WTC11 (cell line): ENCODE results near the gene CDH1. TPM values are rescaled to one million over a fixed set of nuclear protein-coding genes. Genes with fewer than 3 reads are reported as not detected.

Experiments
- ATAC-seq: fragments of 200-7000 bp; cut with Tn5 transposase; 2 replicates; pipeline ENCODE4 v1.10.0; 2021; ENCODE audit warnings: mild to moderate bottlenecking, moderate library complexity
- CTCF ChIA-PET: fragments of 300-600 bp; sonication (Branson Sonifier 250); formaldehyde crosslinking; loops from one replicate; lab custom pipeline; 2021; ENCODE audit warnings: antibody characterized with exemption; lab: Charles Lee
- POLR2A ChIA-PET: fragments of 350-600 bp; sonication (Branson Sonifier 250); formaldehyde crosslinking; loops from one replicate; lab custom pipeline; 2021; ENCODE audit warnings: antibody characterized with exemption; lab: Charles Lee
- DNase-seq: peaks from one replicate; pipeline ENCODE4 v3.0.0; 2021; ENCODE audit warnings: low spot score
- H3K27ac Mint-ChIP-seq: 2 replicates; pipeline ENCODE4 v1.8.0; 2021; ENCODE audit warnings: mixed read lengths
- H3K27me3 Mint-ChIP-seq: 2 replicates; pipeline ENCODE4 v1.8.0; 2021; ENCODE audit warnings: low read depth, mild to moderate bottlenecking, moderate library complexity, mixed read lengths
- H3K36me3 Mint-ChIP-seq: 2 replicates; pipeline ENCODE4 v1.8.0; 2021; ENCODE audit warnings: mixed read lengths
- H3K4me1 Mint-ChIP-seq: 2 replicates; pipeline ENCODE4 v1.8.0; 2022; ENCODE audit warnings: mixed read lengths
- H3K4me3 Mint-ChIP-seq: 2 replicates; pipeline ENCODE4 v1.8.0; 2021; ENCODE audit warnings: mild to moderate bottlenecking, moderate library complexity, mixed read lengths
- H3K9me3 Mint-ChIP-seq: 2 replicates; pipeline ENCODE4 v1.8.0; 2021; ENCODE audit warnings: mixed read lengths
- CREM ChIP-seq: sonication (generic); formaldehyde crosslinking; IDR thresholded peaks from 2 replicates; pipeline ENCODE4 v1.8.1; 2022; ENCODE audit warnings: mild to moderate bottlenecking, missing genetic modification reagents, moderate library complexity
- ELF4 ChIP-seq: sonication (generic); formaldehyde crosslinking; IDR thresholded peaks from 2 replicates; pipeline ENCODE4 v1.8.1; 2022; ENCODE audit warnings: low read depth, mild to moderate bottlenecking, moderate library complexity, missing genetic modification reagents
- FOXP4 ChIP-seq: sonication (generic); formaldehyde crosslinking; IDR thresholded peaks from 2 replicates; pipeline ENCODE4 v1.8.0; 2022; ENCODE audit warnings: mild to moderate bottlenecking, missing genetic modification reagents
- GABPB1 ChIP-seq: sonication (generic); formaldehyde crosslinking; IDR thresholded peaks from 2 replicates; pipeline ENCODE4 v1.8.1; 2023; ENCODE audit warnings: mild to moderate bottlenecking, missing genetic modification reagents
- GRHL2 ChIP-seq: fragments of 250-450 bp; sonication (Bioruptor Pico); IDR thresholded peaks from 2 replicates; pipeline ENCODE4 v1.8.0; 2022; ENCODE audit warnings: mild to moderate bottlenecking, moderate library complexity; ENCODE audit not compliant: insufficient replicate concordance, severe bottlenecking
- JAZF1 ChIP-seq: fragments of 250-450 bp; sonication (Bioruptor Pico); IDR thresholded peaks from 2 replicates; pipeline ENCODE4 v1.9.0; 2021; ENCODE audit warnings: moderate library complexity, mild to moderate bottlenecking, inconsistent platforms
- USF1 ChIP-seq: sonication (generic); formaldehyde crosslinking; IDR thresholded peaks from 2 replicates; pipeline ENCODE4 v1.8.0; 2022; ENCODE audit warnings: mild to moderate bottlenecking, missing genetic modification reagents
- ZNF121 ChIP-seq: sonication (generic); formaldehyde crosslinking; IDR thresholded peaks from 2 replicates; pipeline ENCODE4 v1.8.0; 2023; ENCODE audit warnings: missing genetic modification reagents
- ZNF232 ChIP-seq: sonication (generic); formaldehyde crosslinking; IDR thresholded peaks from 2 replicates; pipeline ENCODE4 v1.8.0; 2022; ENCODE audit warnings: mild to moderate bottlenecking, missing genetic modification reagents
- ZNF263 ChIP-seq: sonication (generic); formaldehyde crosslinking; IDR thresholded peaks from 2 replicates; pipeline ENCODE4 v1.8.1; 2022; ENCODE audit warnings: low read depth, mild to moderate bottlenecking, moderate library complexity, missing genetic modification reagents
- ZNF281 ChIP-seq: sonication (generic); formaldehyde crosslinking; IDR thresholded peaks from 2 replicates; pipeline ENCODE4 v1.8.0; 2023; ENCODE audit warnings: mild to moderate bottlenecking, missing genetic modification reagents
- total RNA-seq: library from RNA; stranded (reverse); gene quantifications from 3 replicates; pipeline ENCODE4 v1.2.3, GENCODE V29; 2021
- TF ChIP-seq, protein P1 (sequence below): sonication (generic); formaldehyde crosslinking; conservative IDR thresholded peaks from 2 replicates; pipeline ENCODE4 v1.8.1; 2022; ENCODE audit warnings: mild to moderate bottlenecking, missing genetic modification reagents
- TF ChIP-seq, protein P2 (sequence below): fragments of 250-450 bp; sonication (Bioruptor Pico); IDR thresholded peaks from 2 replicates; pipeline ENCODE4 v1.8.0; 2021; ENCODE audit warnings: mild to moderate bottlenecking
- TF ChIP-seq, protein P3 (sequence below): fragments of 200-600 bp; IDR thresholded peaks from 2 replicates; pipeline ENCODE4 v1.8.0; 2022; ENCODE audit warnings: antibody characterized with exemption

Gene CDH1
- total RNA-seq, 1 experiment from 2014 or later = 278 TPM

DNA sequence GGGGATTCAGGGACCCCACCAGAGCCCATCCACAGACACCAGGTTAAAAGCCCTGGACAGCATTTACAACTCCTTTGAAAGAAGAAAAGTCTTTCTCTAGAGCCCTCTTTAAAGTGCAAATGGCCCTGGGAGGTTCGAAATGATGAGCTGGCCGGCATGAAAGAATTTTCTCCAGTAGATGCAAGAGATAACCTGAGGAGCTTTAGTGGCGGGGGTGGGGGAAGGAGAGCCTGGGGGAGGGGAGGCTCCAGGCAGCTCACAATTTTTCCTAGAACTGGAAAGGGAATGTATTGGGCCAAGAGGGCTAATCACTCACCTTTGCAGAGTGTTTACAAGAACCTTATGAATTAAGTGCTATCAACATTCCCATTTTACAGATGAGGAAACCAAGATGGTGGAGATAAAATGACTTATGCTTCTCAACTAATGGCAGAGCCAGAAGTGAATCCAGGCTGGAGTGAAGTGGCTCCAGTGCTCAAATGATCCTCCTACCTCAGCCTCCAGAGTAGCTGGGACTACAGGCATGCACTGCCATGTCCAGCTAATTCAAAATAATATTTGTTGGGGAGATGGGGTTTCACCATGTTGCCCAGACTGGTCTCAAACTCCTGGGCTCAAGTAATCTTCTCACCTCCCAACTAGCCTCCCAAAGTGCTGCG, 4.2 kb upstream of the CDH1 start (continued):
- TF ChIP-seq USF1 (no peak), ZNF281 (CRISPR knock-in tag) (no peak), ELF4 (CRISPR knock-in tag) (no peak), JAZF1 (CRISPR knock-in tag) (no peak), GABPB1 (CRISPR knock-in tag) (no peak), ZNF263 (no peak), GRHL2 (CRISPR knock-in tag) (no peak), FOXP4 (CRISPR knock-in tag) (no peak), CREM (CRISPR knock-in tag) (no peak)
- TF ChIP-seq, protein P1, sequence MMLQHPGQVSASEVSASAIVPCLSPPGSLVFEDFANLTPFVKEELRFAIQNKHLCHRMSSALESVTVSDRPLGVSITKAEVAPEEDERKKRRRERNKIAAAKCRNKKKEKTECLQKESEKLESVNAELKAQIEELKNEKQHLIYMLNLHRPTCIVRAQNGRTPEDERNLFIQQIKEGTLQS (CRISPR knock-in tag) = no peak
- TF ChIP-seq, protein P2, sequence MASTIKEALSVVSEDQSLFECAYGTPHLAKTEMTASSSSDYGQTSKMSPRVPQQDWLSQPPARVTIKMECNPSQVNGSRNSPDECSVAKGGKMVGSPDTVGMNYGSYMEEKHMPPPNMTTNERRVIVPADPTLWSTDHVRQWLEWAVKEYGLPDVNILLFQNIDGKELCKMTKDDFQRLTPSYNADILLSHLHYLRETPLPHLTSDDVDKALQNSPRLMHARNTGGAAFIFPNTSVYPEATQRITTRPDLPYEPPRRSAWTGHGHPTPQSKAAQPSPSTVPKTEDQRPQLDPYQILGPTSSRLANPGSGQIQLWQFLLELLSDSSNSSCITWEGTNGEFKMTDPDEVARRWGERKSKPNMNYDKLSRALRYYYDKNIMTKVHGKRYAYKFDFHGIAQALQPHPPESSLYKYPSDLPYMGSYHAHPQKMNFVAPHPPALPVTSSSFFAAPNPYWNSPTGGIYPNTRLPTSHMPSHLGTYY (CRISPR knock-in tag) = no peak
- TF ChIP-seq, protein P3, sequence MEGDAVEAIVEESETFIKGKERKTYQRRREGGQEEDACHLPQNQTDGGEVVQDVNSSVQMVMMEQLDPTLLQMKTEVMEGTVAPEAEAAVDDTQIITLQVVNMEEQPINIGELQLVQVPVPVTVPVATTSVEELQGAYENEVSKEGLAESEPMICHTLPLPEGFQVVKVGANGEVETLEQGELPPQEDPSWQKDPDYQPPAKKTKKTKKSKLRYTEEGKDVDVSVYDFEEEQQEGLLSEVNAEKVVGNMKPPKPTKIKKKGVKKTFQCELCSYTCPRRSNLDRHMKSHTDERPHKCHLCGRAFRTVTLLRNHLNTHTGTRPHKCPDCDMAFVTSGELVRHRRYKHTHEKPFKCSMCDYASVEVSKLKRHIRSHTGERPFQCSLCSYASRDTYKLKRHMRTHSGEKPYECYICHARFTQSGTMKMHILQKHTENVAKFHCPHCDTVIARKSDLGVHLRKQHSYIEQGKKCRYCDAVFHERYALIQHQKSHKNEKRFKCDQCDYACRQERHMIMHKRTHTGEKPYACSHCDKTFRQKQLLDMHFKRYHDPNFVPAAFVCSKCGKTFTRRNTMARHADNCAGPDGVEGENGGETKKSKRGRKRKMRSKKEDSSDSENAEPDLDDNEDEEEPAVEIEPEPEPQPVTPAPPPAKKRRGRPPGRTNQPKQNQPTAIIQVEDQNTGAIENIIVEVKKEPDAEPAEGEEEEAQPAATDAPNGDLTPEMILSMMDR = no peak

DNA sequence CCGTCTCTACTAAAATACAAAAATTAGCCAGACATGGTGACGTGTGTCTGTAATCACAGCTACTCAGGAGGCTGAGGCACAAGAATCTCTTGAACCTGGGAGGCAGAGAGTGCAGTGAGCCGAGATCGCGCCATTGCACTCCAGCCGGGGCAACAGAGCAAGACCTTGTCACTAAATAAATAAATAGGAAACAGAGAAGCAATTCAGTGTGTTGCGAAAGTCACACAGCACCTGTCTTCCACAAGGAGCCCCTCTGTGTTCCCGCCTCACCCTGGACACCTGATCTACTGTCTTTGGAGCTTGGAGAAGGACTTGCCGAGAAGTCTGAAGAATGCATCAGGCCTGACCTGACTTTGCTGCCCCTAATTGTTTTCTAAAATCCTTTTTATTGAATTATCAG, 3.5 kb upstream of the CDH1 start:
- ChIA-PET POLR2A (no interaction called here), CTCF (interaction anchor here (1.8 to 2.4 kb wide), 2 partner anchors 30 to 143 kb away, joined by 8 read pairs; no protein-coding TSS in a partner anchor)
- Mint-ChIP-seq H3K27ac (no peak overlapping the region; the same call in 1 of the 2 replicates), H3K4me1 (peaks cover 36% of the 10 kb centered on the region), H3K27me3 (no peaks in the 10 kb centered on the region), H3K4me3 (no peak overlapping the region), H3K36me3 (peaks cover 2% of the 10 kb centered on the region; the same call in 1 of the 2 replicates), H3K9me3 (no peaks in the 10 kb centered on the region)
- DNase-seq (no peak), ATAC-seq (no peak)
- peak; percentile 66; the same call in 1 of the 2 replicates for TF ChIP-seq ZNF121 (CRISPR knock-in tag)
- TF ChIP-seq, protein P3 = no peak
- TF ChIP-seq, protein P2 (CRISPR knock-in tag) = no peak
- no peak for TF ChIP-seq ZNF232
- TF ChIP-seq, protein P1 (CRISPR knock-in tag) = no peak
